HepG2 (cell line): ENCODE measurements around the gene PFKFB2. TPM values are rescaled to one million over a fixed set of nuclear protein-coding genes. Genes with fewer than 3 reads are reported as not detected.

Experiments
- ATAC-seq: fragments of 200-7000 bp; cut with Tn5 transposase; 3 replicates; pipeline ENCODE4 v1.9.1; 2020; ENCODE audit warnings: mild to moderate bottlenecking, moderate library complexity
- BruUV-seq: library from RNA; stranded (reverse); fragments of 400-500 nt; replicated peaks from 2 replicates; lab custom pipeline; 2021; lab: Mats Ljungman, UMichigan
- CTCF ChIA-PET: fragments of 300-600 bp; formaldehyde crosslinking; extraction: SDS; loops from one replicate; lab custom pipeline; 2021; ENCODE audit warnings: low total read pairs, inconsistent platforms, low intra/inter-chr PET ratio; lab: Yijun Ruan, JAX
- POLR2A ChIA-PET: fragments of 350-600 bp; sonication (Branson Sonifier 250); formaldehyde crosslinking; loops from one replicate; lab custom pipeline; 2020; ENCODE audit warnings: antibody characterized with exemption, inconsistent platforms; lab: Yijun Ruan, JAX
- DNase-seq: peaks from one replicate; pipeline ENCODE4 v3.0.0-alpha.2; 2015; ENCODE audit warnings: low spot score
- FAIRE-seq: peaks from 3 replicates; lab custom pipeline; 2011; peaks lifted over from hg19 to GRCh38; lab: Jason Lieb, UNC
- H2AFZ ChIP-seq: one replicate; pipeline ENCODE4 v1.6.1; 2011; ENCODE audit warnings: low read length, inconsistent platforms
- H3K27ac ChIP-seq: fragments of 300-600 bp; 3 replicates; pipeline ENCODE4 v1.8.0; 2011; ENCODE audit warnings: mixed run types, mild to moderate bottlenecking, mixed read lengths, low read length, inconsistent platforms; ENCODE audit not compliant: insufficient read depth; ENCODE audit errors: extremely low read length
- H3K27me3 ChIP-seq, 2 experiments: fragments of 200-600 bp in 1 of 2; 2 replicates in 1 of 2; 3 replicates in 1 of 2; pipeline versions ENCODE4 v1.6.0 to v1.8.0; 2011; ENCODE audit warnings: low read length in 2 of 2, mild to moderate bottlenecking in 2 of 2, moderate library complexity in 2 of 2, inconsistent platforms in 1 of 2; ENCODE audit not compliant: insufficient read depth in 2 of 2, control insufficient read depth in 1 of 2
- H3K36me3 ChIP-seq, 2 experiments: fragments of 200-600 bp in 1 of 2; replicated peaks in 1 of 2; 2 replicates in 1 of 2; 3 replicates in 1 of 2; pipeline versions ENCODE4 v1.5.1 to v1.8.0; 2011; ENCODE audit warnings: low read length in 2 of 2, inconsistent platforms in 1 of 2; ENCODE audit not compliant: insufficient read depth in 2 of 2, control insufficient read depth in 1 of 2
- H3K4me1 ChIP-seq: 2 replicates; pipeline ENCODE4 v1.5.1; 2012; ENCODE audit warnings: low read length, inconsistent platforms; ENCODE audit not compliant: insufficient read depth
- H3K4me2 ChIP-seq: 2 replicates; pipeline ENCODE4 v1.6.0; 2011; ENCODE audit warnings: low read depth, low read length, inconsistent platforms
- H3K4me3 ChIP-seq, 3 experiments: fragments of 200-600 bp in 1 of 3; sonication (generic), shearing (Covaris generic) in 1 of 3; replicated peaks in 1 of 3; 2 replicates each; pipeline ENCODE4 v1.5.1; 2011 to 2016; ENCODE audit warnings: low read length in 3 of 3, inconsistent platforms in 2 of 3, low read depth in 2 of 3, mild to moderate bottlenecking in 2 of 3, control low read depth in 1 of 3, mixed read lengths in 1 of 3; ENCODE audit not compliant: insufficient read depth in 1 of 3
- H3K79me2 ChIP-seq: one replicate; pipeline ENCODE4 v1.6.1; 2011; ENCODE audit warnings: low read length, inconsistent platforms; ENCODE audit not compliant: insufficient read depth
- H3K9ac ChIP-seq: 2 replicates; pipeline ENCODE4 v1.6.0; 2011; ENCODE audit warnings: mild to moderate bottlenecking, low read depth, low read length, inconsistent platforms; ENCODE audit not compliant: insufficient read depth
- H3K9me3 ChIP-seq: 2 replicates; pipeline ENCODE4 v1.5.1; 2012; ENCODE audit warnings: mild to moderate bottlenecking, low read length
- H4K20me1 ChIP-seq: 2 replicates; pipeline ENCODE4 v1.6.0; 2011; ENCODE audit warnings: inconsistent platforms, mild to moderate bottlenecking, low read length, moderate library complexity; ENCODE audit not compliant: insufficient read depth
- ADNP ChIP-seq: sonication (generic); formaldehyde crosslinking; IDR thresholded peaks from 2 replicates; pipeline ENCODE4 v1.4.0; 2020; ENCODE audit warnings: missing genetic modification reagents
- AKAP8 ChIP-seq: sonication (generic); formaldehyde crosslinking; IDR thresholded peaks from 2 replicates; pipeline ENCODE4 v1.5.1; 2020; ENCODE audit warnings: mild to moderate bottlenecking, missing genetic modification reagents
- CBX2 ChIP-seq, 2 experiments: fragments of 200-600 bp in 1 of 2; sonication (generic); formaldehyde crosslinking in 1 of 2; IDR thresholded peaks; 2 replicates each; pipeline versions ENCODE4 v1.7.0 to v1.8.1; 2018 to 2022; ENCODE audit warnings: low read depth in 2 of 2, low read length in 1 of 2, mild to moderate bottlenecking in 1 of 2, missing genetic modification reagents in 1 of 2
- CBX5 ChIP-seq: sonication (generic); formaldehyde crosslinking; IDR thresholded peaks from 2 replicates; pipeline ENCODE4 v1.4.0; 2020; ENCODE audit warnings: missing genetic modification reagents, borderline replicate concordance
- HNF1B ChIP-seq: sonication (generic); formaldehyde crosslinking; IDR thresholded peaks from 2 replicates; pipeline ENCODE4 v1.5.1; 2020; ENCODE audit warnings: mild to moderate bottlenecking, moderate library complexity, missing genetic modification reagents
- MTF2 ChIP-seq: sonication (generic); formaldehyde crosslinking; IDR thresholded peaks from 2 replicates; pipeline ENCODE4 v1.5.0; 2020; ENCODE audit warnings: missing genetic modification reagents, borderline replicate concordance
- NCOA1 ChIP-seq: sonication (generic); formaldehyde crosslinking; IDR thresholded peaks from 2 replicates; pipeline ENCODE4 v1.9.0; 2021; ENCODE audit warnings: missing genetic modification reagents
- RFX5 ChIP-seq: IDR thresholded peaks from 2 replicates; pipeline ENCODE4 v1.6.1; 2011; ENCODE audit warnings: low read depth, low read length, improper control_type of control experiment
- SMC3 ChIP-seq: IDR thresholded peaks from 2 replicates; pipeline ENCODE4 v1.6.1; 2011; ENCODE audit warnings: low read length, improper control_type of control experiment
- ZBTB42 ChIP-seq: sonication (generic); formaldehyde crosslinking; IDR thresholded peaks from 2 replicates; pipeline ENCODE4 v1.5.0; 2020; ENCODE audit warnings: mild to moderate bottlenecking, missing genetic modification reagents
- ZNF235 ChIP-seq: sonication (generic); formaldehyde crosslinking; IDR thresholded peaks from 2 replicates; pipeline ENCODE4 v1.8.1; 2023; ENCODE audit warnings: mild to moderate bottlenecking, missing genetic modification reagents, borderline replicate concordance
- ZNF282 ChIP-seq: fragments of 450-650 bp; IDR thresholded peaks from 2 replicates; pipeline ENCODE4 v1.6.1; 2018; ENCODE audit not compliant: partially characterized antibody
- ZNF552 ChIP-seq: sonication (generic); formaldehyde crosslinking; IDR thresholded peaks from 2 replicates; pipeline ENCODE4 v1.9.0; 2022; ENCODE audit warnings: missing genetic modification reagents, mild to moderate bottlenecking, borderline replicate concordance
- ZNF556 ChIP-seq: sonication (generic); formaldehyde crosslinking; IDR thresholded peaks from 2 replicates; pipeline ENCODE4 v1.4.0; 2020; ENCODE audit warnings: mild to moderate bottlenecking, missing genetic modification reagents, borderline replicate concordance
- ZNF768 ChIP-seq: sonication (generic); formaldehyde crosslinking; IDR thresholded peaks from 2 replicates; pipeline ENCODE4 v1.4.0; 2020; ENCODE audit warnings: missing genetic modification reagents
- ZNF841 ChIP-seq: sonication (generic); formaldehyde crosslinking; IDR thresholded peaks from 2 replicates; pipeline ENCODE4 v1.8.1; 2023; ENCODE audit warnings: missing genetic modification reagents, borderline replicate concordance
- ZSCAN21 ChIP-seq: sonication (generic); formaldehyde crosslinking; IDR thresholded peaks from 2 replicates; pipeline ENCODE4 v1.8.0; 2022; ENCODE audit warnings: mild to moderate bottlenecking, missing genetic modification reagents, moderate library complexity, borderline replicate concordance
- WGBS: methylation state at CpG from one replicate; pipeline ENCODE4 v1.1.6; 2017; ENCODE audit warnings: low lambda C conversion rate; 5-methylcytosine and 5-hydroxymethylcytosine counted together
- in situ Hi-C: cut with HindIII; loops from 2 replicates; pipeline ENCODE4 v1.10.0; 2017; ENCODE audit warnings: low pct_unique_long_range_greater_than_20kb; ENCODE audit not compliant: extremely low pct_ligation_motif_present
- intact Hi-C: fragments of 100-400 bp; cut with micrococcal nuclease; formaldehyde crosslinking; loops from one replicate; pipeline ENCODE4 v1.10.0; 2022; ENCODE audit not compliant: unreplicated experiment
- polyA plus RNA-seq, 8 experiments: library from polyadenylated mRNA; depleted of rRNA in 3 of 8; stranded (reverse) in 7 of 8; unstranded in 1 of 8; fragments of >200 nt; fragmentation: Illumina TruSeq in 4 of 8; extraction: Trizol in 4 of 8; gene quantifications; 2 replicates each; pipeline versions ENCODE4 v1.2.1 to v1.2.3, GENCODE V29; 2011 to 2016; ENCODE audit warnings: low read depth in 4 of 8, missing spikeins in 1 of 8, mixed read lengths in 1 of 8; ENCODE audit not compliant: insufficient read depth in 1 of 8
- total RNA-seq, 5 experiments: library from RNA; depleted of rRNA; stranded (reverse); fragments of >200 nt; fragmentation: Illumina TruSeq; extraction: Trizol; gene quantifications; 2 replicates each; pipeline ENCODE4 v1.2.3, GENCODE V29; 2016; ENCODE audit warnings: low read depth in 1 of 5
- TF ChIP-seq, protein P1 (sequence below): sonication (generic); formaldehyde crosslinking; IDR thresholded peaks from 2 replicates; pipeline ENCODE4 v1.4.0; 2020; ENCODE audit warnings: missing genetic modification reagents
- TF ChIP-seq, protein P2 (sequence below): sonication (generic); formaldehyde crosslinking; IDR thresholded peaks from 2 replicates; pipeline ENCODE4 v1.5.0; 2020; ENCODE audit warnings: missing genetic modification reagents

PFKFB2 gene
- total and polyA plus RNA-seq, 2 of the 13 experiments (the other 11 are each of a cell fraction or from before 2014, with no cell fraction given), result 4.6 to 10.6 TPM

GRCh38 chr1:207025146-207025880 is 27.8 kb upstream of the PFKFB2 start:
- Histone ChIP-seq H2AFZ (no peak overlapping the region), H3K27ac (no peak overlapping the region), H3K4me1 (peaks cover 100% of the 10 kb centered on the region), H3K4me3 (peak overlapping the region in 1 of 3 experiments; percentile 18; a peak in 2 of 6 replicates), H3K79me2 (no peaks in the 10 kb centered on the region), H3K27me3 (no peaks in the 10 kb centered on the region), H3K9me3 (no peaks in the 10 kb centered on the region), H3K9ac (no peak overlapping the region), H4K20me1 (no peaks in the 10 kb centered on the region), H3K4me2 (peak overlapping the region; percentile 66), H3K36me3 (no peaks in the 10 kb centered on the region)
- in situ Hi-C loops, result no loop called here
- intact Hi-C loops, result no loop called here
- peak; percentile 79 for FAIRE-seq
- peak; percentile 89 for DNase-seq
- WGBS, result 60% methylated on average over 4 of the region's 5 CpGs
- POLR2A ChIA-PET, result interaction anchor here (0.8 to 1.9 kb wide), 6 partner anchors 7 to 296 kb away, joined by 3 to 8 read pairs (median 4); partner anchors contain the start of genes C1orf116, CD55 and PFKFB2
- ATAC-seq, result peak; percentile 65
- no TSS peak for BruUV-seq
- CTCF ChIA-PET, result no interaction called here
- TF ChIP-seq ZBTB42 (no peak), ADNP (no peak), AKAP8 (CRISPR knock-in tag) (no peak), ZNF556 (CRISPR knock-in tag) (no peak), ZNF282 (no peak), SMC3 (no peak), NCOA1 (CRISPR knock-in tag) (no peak), CBX2 (IDR thresholded peaks at IDR 0.05; ENCODE audit: low read depth, low read length) (no peak), CBX2 (CRISPR knock-in tag; IDR thresholded peaks at IDR 0.05; ENCODE audit: low read depth) (no peak), MTF2 (CRISPR knock-in tag) (no peak), RFX5 (no peak), ZNF235 (no peak), ZNF552 (CRISPR knock-in tag) (no peak), HNF1B (CRISPR knock-in tag) (no peak), ZNF768 (no peak), ZSCAN21 (CRISPR knock-in tag) (no peak), ZNF841 (CRISPR knock-in tag) (no peak), CBX5 (CRISPR knock-in tag) (no peak)
- TF ChIP-seq, protein P1, sequence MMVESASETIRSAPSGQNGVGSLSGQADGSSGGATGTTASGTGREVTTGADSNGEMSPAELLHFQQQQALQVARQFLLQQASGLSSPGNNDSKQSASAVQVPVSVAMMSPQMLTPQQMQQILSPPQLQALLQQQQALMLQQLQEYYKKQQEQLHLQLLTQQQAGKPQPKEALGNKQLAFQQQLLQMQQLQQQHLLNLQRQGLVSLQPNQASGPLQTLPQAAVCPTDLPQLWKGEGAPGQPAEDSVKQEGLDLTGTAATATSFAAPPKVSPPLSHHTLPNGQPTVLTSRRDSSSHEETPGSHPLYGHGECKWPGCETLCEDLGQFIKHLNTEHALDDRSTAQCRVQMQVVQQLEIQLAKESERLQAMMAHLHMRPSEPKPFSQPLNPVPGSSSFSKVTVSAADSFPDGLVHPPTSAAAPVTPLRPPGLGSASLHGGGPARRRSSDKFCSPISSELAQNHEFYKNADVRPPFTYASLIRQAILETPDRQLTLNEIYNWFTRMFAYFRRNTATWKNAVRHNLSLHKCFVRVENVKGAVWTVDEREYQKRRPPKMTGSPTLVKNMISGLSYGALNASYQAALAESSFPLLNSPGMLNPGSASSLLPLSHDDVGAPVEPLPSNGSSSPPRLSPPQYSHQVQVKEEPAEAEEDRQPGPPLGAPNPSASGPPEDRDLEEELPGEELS (CRISPR knock-in tag), result peak; percentile 52; the same call in 1 of the 2 replicates
- TF ChIP-seq, protein P2, sequence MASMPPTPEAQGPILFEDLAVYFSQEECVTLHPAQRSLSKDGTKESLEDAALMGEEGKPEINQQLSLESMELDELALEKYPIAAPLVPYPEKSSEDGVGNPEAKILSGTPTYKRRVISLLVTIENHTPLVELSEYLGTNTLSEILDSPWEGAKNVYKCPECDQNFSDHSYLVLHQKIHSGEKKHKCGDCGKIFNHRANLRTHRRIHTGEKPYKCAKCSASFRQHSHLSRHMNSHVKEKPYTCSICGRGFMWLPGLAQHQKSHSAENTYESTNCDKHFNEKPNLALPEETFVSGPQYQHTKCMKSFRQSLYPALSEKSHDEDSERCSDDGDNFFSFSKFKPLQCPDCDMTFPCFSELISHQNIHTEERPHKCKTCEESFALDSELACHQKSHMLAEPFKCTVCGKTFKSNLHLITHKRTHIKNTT (CRISPR knock-in tag), result no peak
